ENCODE measurements around the gene PDE4B.
"Not testable (repeated sequence)": the region's sequence is repeated elsewhere in the genome, so short reads cannot be mapped to it uniquely, and the experiment has no call there.

PDE4B gene

GRCh38 chr1:66411449-66411848 lies 618.8 kb downstream of the PDE4B start:
- not testable (repeated sequence) for DNase-seq

- DNase-seq: no peak
Observed at GRCh38 chr1:66412704-66413103, 620.0 kb downstream of the PDE4B start.

GRCh38 chr1:66413136-66413837 lies 620.6 kb downstream of the PDE4B start:
- no peak for DNase-seq

- no peak for DNase-seq
Observed at GRCh38 chr1:66413838-66414175, 621.1 kb downstream of the PDE4B start.

GRCh38 chr1:66415281-66415680 lies 622.6 kb downstream of the PDE4B start:
- DNase-seq: no peak

GRCh38 chr1:66415866-66416265 lies 623.2 kb downstream of the PDE4B start:
- DNase-seq: no peak

GRCh38 chr1:66416295-66416694 lies 623.6 kb downstream of the PDE4B start:
- no peak for DNase-seq

GRCh38 chr1:66418021-66418420 lies 625.3 kb downstream of the PDE4B start:
- DNase-seq: no peak

GRCh38 chr1:66420171-66420570 lies 627.5 kb downstream of the PDE4B start:
- not testable (repeated sequence) for DNase-seq

- not testable (repeated sequence) for DNase-seq
Observed at GRCh38 chr1:66420906-66421305, 628.2 kb downstream of the PDE4B start.

GRCh38 chr1:66422804-66423203 lies 630.1 kb downstream of the PDE4B start:
- no peak for DNase-seq

Measured in NCI-H2107 (cell line).